SK-N-SH treated with all-trans-retinoic acid at 6 μM for 48 hours (cell line): ENCODE measurements around the gene TUB.

Experiments
- ARNTL ChIP-seq: fragments of 450-650 bp; formaldehyde crosslinking; IDR thresholded peaks from 2 replicates; pipeline ENCODE4 v1.5.0; 2020; ENCODE audit warnings: low read depth, mild to moderate bottlenecking, moderate library complexity, borderline replicate concordance
- CSDC2 ChIP-seq: fragments of 250-450 bp; sonication (Bioruptor Pico); IDR thresholded peaks from 2 replicates; pipeline ENCODE4 v1.5.0; 2020; ENCODE audit warnings: mild to moderate bottlenecking, moderate library complexity
- PPARA ChIP-seq: fragments of 250-450 bp; sonication (Bioruptor Pico); IDR thresholded peaks from 2 replicates; pipeline ENCODE4 v1.5.0; 2020; ENCODE audit warnings: mild to moderate bottlenecking, borderline replicate concordance
- TF ChIP-seq, protein P1 (sequence below): fragments of 250-450 bp; sonication (Bioruptor Pico); IDR thresholded peaks from 2 replicates; pipeline ENCODE4 v1.8.0; 2020; ENCODE audit warnings: mild to moderate bottlenecking, moderate library complexity, borderline replicate concordance

GRCh38 chr11:8034106-8034585, 46.9 kb upstream of the TUB start:
- TF ChIP-seq ARNTL (CRISPR knock-in tag) (no peak), PPARA (CRISPR knock-in tag) (no peak), CSDC2 (no peak)
- TF ChIP-seq, protein P1, sequence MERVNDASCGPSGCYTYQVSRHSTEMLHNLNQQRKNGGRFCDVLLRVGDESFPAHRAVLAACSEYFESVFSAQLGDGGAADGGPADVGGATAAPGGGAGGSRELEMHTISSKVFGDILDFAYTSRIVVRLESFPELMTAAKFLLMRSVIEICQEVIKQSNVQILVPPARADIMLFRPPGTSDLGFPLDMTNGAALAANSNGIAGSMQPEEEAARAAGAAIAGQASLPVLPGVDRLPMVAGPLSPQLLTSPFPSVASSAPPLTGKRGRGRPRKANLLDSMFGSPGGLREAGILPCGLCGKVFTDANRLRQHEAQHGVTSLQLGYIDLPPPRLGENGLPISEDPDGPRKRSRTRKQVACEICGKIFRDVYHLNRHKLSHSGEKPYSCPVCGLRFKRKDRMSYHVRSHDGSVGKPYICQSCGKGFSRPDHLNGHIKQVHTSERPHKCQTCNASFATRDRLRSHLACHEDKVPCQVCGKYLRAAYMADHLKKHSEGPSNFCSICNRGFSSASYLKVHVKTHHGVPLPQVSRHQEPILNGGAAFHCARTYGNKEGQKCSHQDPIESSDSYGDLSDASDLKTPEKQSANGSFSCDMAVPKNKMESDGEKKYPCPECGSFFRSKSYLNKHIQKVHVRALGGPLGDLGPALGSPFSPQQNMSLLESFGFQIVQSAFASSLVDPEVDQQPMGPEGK, result no peak
